ENCODE measurements around the gene DGKI.

DNA sequence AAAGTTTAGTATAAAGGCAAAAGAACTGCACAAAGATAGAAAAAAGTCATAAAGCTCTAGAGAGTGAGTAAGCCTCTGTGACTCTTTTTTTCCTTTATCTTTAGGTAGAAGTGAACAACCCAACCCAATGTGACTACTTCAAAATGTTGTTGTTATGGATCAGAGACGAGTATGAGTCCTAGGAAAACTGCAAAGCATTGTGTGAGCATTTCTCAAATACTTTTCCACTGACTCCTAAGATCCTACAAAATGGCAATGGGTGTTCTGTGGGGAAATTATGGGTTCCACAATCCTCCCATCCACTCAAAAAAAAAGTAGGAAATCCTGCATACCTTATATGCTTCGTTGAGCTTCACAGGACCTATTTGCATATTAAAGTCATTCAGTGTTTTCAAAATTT, 177.1 kb downstream of the DGKI start:
- TF ChIP-seq, protein P1, sequence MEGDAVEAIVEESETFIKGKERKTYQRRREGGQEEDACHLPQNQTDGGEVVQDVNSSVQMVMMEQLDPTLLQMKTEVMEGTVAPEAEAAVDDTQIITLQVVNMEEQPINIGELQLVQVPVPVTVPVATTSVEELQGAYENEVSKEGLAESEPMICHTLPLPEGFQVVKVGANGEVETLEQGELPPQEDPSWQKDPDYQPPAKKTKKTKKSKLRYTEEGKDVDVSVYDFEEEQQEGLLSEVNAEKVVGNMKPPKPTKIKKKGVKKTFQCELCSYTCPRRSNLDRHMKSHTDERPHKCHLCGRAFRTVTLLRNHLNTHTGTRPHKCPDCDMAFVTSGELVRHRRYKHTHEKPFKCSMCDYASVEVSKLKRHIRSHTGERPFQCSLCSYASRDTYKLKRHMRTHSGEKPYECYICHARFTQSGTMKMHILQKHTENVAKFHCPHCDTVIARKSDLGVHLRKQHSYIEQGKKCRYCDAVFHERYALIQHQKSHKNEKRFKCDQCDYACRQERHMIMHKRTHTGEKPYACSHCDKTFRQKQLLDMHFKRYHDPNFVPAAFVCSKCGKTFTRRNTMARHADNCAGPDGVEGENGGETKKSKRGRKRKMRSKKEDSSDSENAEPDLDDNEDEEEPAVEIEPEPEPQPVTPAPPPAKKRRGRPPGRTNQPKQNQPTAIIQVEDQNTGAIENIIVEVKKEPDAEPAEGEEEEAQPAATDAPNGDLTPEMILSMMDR (conservative IDR thresholded peaks at IDR 0.05; ENCODE audit: low read depth, low read length) = no peak
- TF ChIP-seq RAD21 (IDR thresholded peaks at IDR 0.05; ENCODE audit: low read length) (no peak), FOS (IDR thresholded peaks at IDR 0.05; ENCODE audit: low read depth, low read length) (no peak), POLR2A (IDR thresholded peaks at IDR 0.05; ENCODE audit: low read depth, low read length) (no peak), MXI1 (IDR thresholded peaks at IDR 0.05; ENCODE audit: borderline replicate concordance, low read depth, low read length) (no peak)
- TF ChIP-seq, protein P2, sequence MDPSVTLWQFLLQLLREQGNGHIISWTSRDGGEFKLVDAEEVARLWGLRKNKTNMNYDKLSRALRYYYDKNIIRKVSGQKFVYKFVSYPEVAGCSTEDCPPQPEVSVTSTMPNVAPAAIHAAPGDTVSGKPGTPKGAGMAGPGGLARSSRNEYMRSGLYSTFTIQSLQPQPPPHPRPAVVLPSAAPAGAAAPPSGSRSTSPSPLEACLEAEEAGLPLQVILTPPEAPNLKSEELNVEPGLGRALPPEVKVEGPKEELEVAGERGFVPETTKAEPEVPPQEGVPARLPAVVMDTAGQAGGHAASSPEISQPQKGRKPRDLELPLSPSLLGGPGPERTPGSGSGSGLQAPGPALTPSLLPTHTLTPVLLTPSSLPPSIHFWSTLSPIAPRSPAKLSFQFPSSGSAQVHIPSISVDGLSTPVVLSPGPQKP (IDR thresholded peaks at IDR 0.05; ENCODE audit: borderline replicate concordance, low read depth, low read length) = no peak
